HepG2 (cell line): ENCODE measurements around the gene NUDCD2. TPM values are rescaled to one million over a fixed set of nuclear protein-coding genes. Genes with fewer than 3 reads are reported as not detected.
A peak's percentile ranks its signal among the peaks of the same experiment; 100 is the strongest.

Experiments used
- ATAC-seq: fragments of 200-7000 bp; cut with Tn5 transposase; 3 replicates; pipeline ENCODE4 v1.9.1; 2020; ENCODE audit warnings: mild to moderate bottlenecking, moderate library complexity
- BruUV-seq: library from RNA; stranded (reverse); fragments of 400-500 nt; replicated peaks from 2 replicates; lab custom pipeline; 2021; lab: Mats Ljungman, UMichigan
- CTCF ChIA-PET: fragments of 300-600 bp; formaldehyde crosslinking; extraction: SDS; loops from one replicate; lab custom pipeline; 2021; ENCODE audit warnings: low total read pairs, inconsistent platforms, low intra/inter-chr PET ratio; lab: Yijun Ruan, JAX
- POLR2A ChIA-PET: fragments of 350-600 bp; sonication (Branson Sonifier 250); formaldehyde crosslinking; loops from one replicate; lab custom pipeline; 2020; ENCODE audit warnings: antibody characterized with exemption, inconsistent platforms; lab: Yijun Ruan, JAX
- DNase-seq: peaks from one replicate; pipeline ENCODE4 v3.0.0-alpha.2; 2015; ENCODE audit warnings: low spot score
- FAIRE-seq: peaks from 3 replicates; lab custom pipeline; 2011; peaks lifted over from hg19 to GRCh38; lab: Jason Lieb, UNC
- H2AFZ ChIP-seq: one replicate; pipeline ENCODE4 v1.6.1; 2011; ENCODE audit warnings: low read length, inconsistent platforms
- H3K27ac ChIP-seq: fragments of 300-600 bp; 3 replicates; pipeline ENCODE4 v1.8.0; 2011; ENCODE audit warnings: mixed run types, mild to moderate bottlenecking, mixed read lengths, low read length, inconsistent platforms; ENCODE audit not compliant: insufficient read depth; ENCODE audit errors: extremely low read length
- H3K27me3 ChIP-seq, 2 experiments: fragments of 200-600 bp in 1 of 2; 2 replicates in 1 of 2; 3 replicates in 1 of 2; pipeline versions ENCODE4 v1.6.0 to v1.8.0; 2011; ENCODE audit warnings: low read length in 2 of 2, mild to moderate bottlenecking in 2 of 2, moderate library complexity in 2 of 2, inconsistent platforms in 1 of 2; ENCODE audit not compliant: insufficient read depth in 2 of 2, control insufficient read depth in 1 of 2
- H3K36me3 ChIP-seq, 2 experiments: fragments of 200-600 bp in 1 of 2; replicated peaks in 1 of 2; 2 replicates in 1 of 2; 3 replicates in 1 of 2; pipeline versions ENCODE4 v1.5.1 to v1.8.0; 2011; ENCODE audit warnings: low read length in 2 of 2, inconsistent platforms in 1 of 2; ENCODE audit not compliant: insufficient read depth in 2 of 2, control insufficient read depth in 1 of 2
- H3K4me1 ChIP-seq: 2 replicates; pipeline ENCODE4 v1.5.1; 2012; ENCODE audit warnings: low read length, inconsistent platforms; ENCODE audit not compliant: insufficient read depth
- H3K4me2 ChIP-seq: 2 replicates; pipeline ENCODE4 v1.6.0; 2011; ENCODE audit warnings: low read depth, low read length, inconsistent platforms
- H3K4me3 ChIP-seq, 3 experiments: fragments of 200-600 bp in 1 of 3; sonication (generic), shearing (Covaris generic) in 1 of 3; replicated peaks in 1 of 3; 2 replicates each; pipeline ENCODE4 v1.5.1; 2011 to 2016; ENCODE audit warnings: low read length in 3 of 3, inconsistent platforms in 2 of 3, low read depth in 2 of 3, mild to moderate bottlenecking in 2 of 3, control low read depth in 1 of 3, mixed read lengths in 1 of 3; ENCODE audit not compliant: insufficient read depth in 1 of 3
- H3K79me2 ChIP-seq: one replicate; pipeline ENCODE4 v1.6.1; 2011; ENCODE audit warnings: low read length, inconsistent platforms; ENCODE audit not compliant: insufficient read depth
- H3K9ac ChIP-seq: 2 replicates; pipeline ENCODE4 v1.6.0; 2011; ENCODE audit warnings: mild to moderate bottlenecking, low read depth, low read length, inconsistent platforms; ENCODE audit not compliant: insufficient read depth
- H3K9me3 ChIP-seq: 2 replicates; pipeline ENCODE4 v1.5.1; 2012; ENCODE audit warnings: mild to moderate bottlenecking, low read length
- H4K20me1 ChIP-seq: 2 replicates; pipeline ENCODE4 v1.6.0; 2011; ENCODE audit warnings: inconsistent platforms, mild to moderate bottlenecking, low read length, moderate library complexity; ENCODE audit not compliant: insufficient read depth
- KDM5A ChIP-seq: fragments of 200-600 bp; sonication (generic); IDR thresholded peaks from 2 replicates; pipeline ENCODE4 v1.7.0; 2018; ENCODE audit warnings: antibody characterized with exemption, mild to moderate bottlenecking, low read length, borderline replicate concordance
- KLF11 ChIP-seq: IDR thresholded peaks from 2 replicates; pipeline ENCODE4 v1.6.1; 2016; ENCODE audit warnings: missing compliant biosample characterization
- MAFF ChIP-seq: IDR thresholded peaks from 2 replicates; pipeline ENCODE4 v1.6.1; 2011; ENCODE audit warnings: low read depth, low read length, improper control_type of control experiment
- MAFK ChIP-seq, 2 experiments: IDR thresholded peaks in 1 of 2; conservative IDR thresholded peaks in 1 of 2; 2 replicates each; pipeline ENCODE4 v1.6.1; 2011; ENCODE audit warnings: improper control_type of control experiment in 2 of 2, low read length in 2 of 2
- MBD4 ChIP-seq: IDR thresholded peaks from 2 replicates; pipeline ENCODE4 v1.6.1; 2012; ENCODE audit warnings: low read length, inconsistent platforms, borderline replicate concordance
- NFYB ChIP-seq: sonication (generic); formaldehyde crosslinking; IDR thresholded peaks from 2 replicates; pipeline ENCODE4 v1.4.0; 2020; ENCODE audit warnings: missing genetic modification reagents
- ZNF205 ChIP-seq: IDR thresholded peaks from 2 replicates; pipeline ENCODE4 v1.6.1; 2018; ENCODE audit warnings: missing biosample characterization, missing genetic modification reagents
- ZNF251 ChIP-seq: sonication (generic); formaldehyde crosslinking; IDR thresholded peaks from 2 replicates; pipeline ENCODE4 v1.9.0; 2021; ENCODE audit warnings: mild to moderate bottlenecking, missing genetic modification reagents
- ZNF431 ChIP-seq: sonication (generic); formaldehyde crosslinking; IDR thresholded peaks from 2 replicates; pipeline ENCODE4 v1.9.0; 2022; ENCODE audit warnings: missing genetic modification reagents, low read depth, mild to moderate bottlenecking, borderline replicate concordance
- WGBS: methylation state at CpG from one replicate; pipeline ENCODE4 v1.1.6; 2017; ENCODE audit warnings: low lambda C conversion rate; 5-methylcytosine and 5-hydroxymethylcytosine counted together
- in situ Hi-C: cut with HindIII; loops from 2 replicates; pipeline ENCODE4 v1.10.0; 2017; ENCODE audit warnings: low pct_unique_long_range_greater_than_20kb; ENCODE audit not compliant: extremely low pct_ligation_motif_present
- intact Hi-C: fragments of 100-400 bp; cut with micrococcal nuclease; formaldehyde crosslinking; loops from one replicate; pipeline ENCODE4 v1.10.0; 2022; ENCODE audit not compliant: unreplicated experiment
- polyA plus RNA-seq, 8 experiments: library from polyadenylated mRNA; depleted of rRNA in 3 of 8; stranded (reverse) in 7 of 8; unstranded in 1 of 8; fragments of >200 nt; fragmentation: Illumina TruSeq in 4 of 8; extraction: Trizol in 4 of 8; gene quantifications; 2 replicates each; pipeline versions ENCODE4 v1.2.1 to v1.2.3, GENCODE V29; 2011 to 2016; ENCODE audit warnings: low read depth in 4 of 8, missing spikeins in 1 of 8, mixed read lengths in 1 of 8; ENCODE audit not compliant: insufficient read depth in 1 of 8
- total RNA-seq, 5 experiments: library from RNA; depleted of rRNA; stranded (reverse); fragments of >200 nt; fragmentation: Illumina TruSeq; extraction: Trizol; gene quantifications; 2 replicates each; pipeline ENCODE4 v1.2.3, GENCODE V29; 2016; ENCODE audit warnings: low read depth in 1 of 5
- TF ChIP-seq, protein P1 (sequence below): sonication (generic); formaldehyde crosslinking; IDR thresholded peaks from 2 replicates; pipeline ENCODE4 v1.5.1; 2020; ENCODE audit warnings: missing genetic modification reagents, mild to moderate bottlenecking, borderline replicate concordance
- TF ChIP-seq, protein P2 (sequence below): sonication (generic); formaldehyde crosslinking; IDR thresholded peaks from 2 replicates; pipeline ENCODE4 v1.4.0; 2020; ENCODE audit warnings: low read depth, mild to moderate bottlenecking, missing genetic modification reagents
- TF ChIP-seq, protein P3 (sequence below), 2 experiments: sonication (generic) in 1 of 2; formaldehyde crosslinking in 1 of 2; IDR thresholded peaks; 2 replicates each; pipeline versions ENCODE4 v1.4.0 to v1.6.1; 2016 to 2020; ENCODE audit warnings: borderline replicate concordance in 1 of 2, low read depth in 1 of 2, mild to moderate bottlenecking in 1 of 2, missing genetic modification reagents in 1 of 2

NUDCD2 gene
- total and polyA plus RNA-seq, 2 of the 13 experiments (the other 11 are each of a cell fraction or from before 2014, with no cell fraction given) = 14.8 to 39.2 TPM

DNA sequence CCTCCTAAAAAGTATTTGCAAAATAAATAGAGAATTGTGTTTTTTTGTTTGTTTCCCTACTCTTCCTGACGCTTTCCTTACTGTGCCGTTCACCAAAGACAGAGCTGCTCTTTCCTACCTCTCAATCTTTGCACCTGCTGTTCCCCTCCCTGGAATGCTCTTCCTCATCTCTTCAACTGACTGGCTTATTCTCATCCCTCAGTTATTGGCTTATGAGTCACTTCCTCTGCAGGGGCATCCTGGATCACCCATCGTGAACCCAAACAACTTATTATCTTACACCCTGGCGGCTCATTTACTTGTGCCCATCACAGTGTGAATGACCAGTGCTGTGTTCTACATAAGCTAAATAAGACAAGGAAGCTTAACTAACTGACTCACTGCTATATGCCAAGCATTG, 58.6 kb downstream of the NUDCD2 start:
- in situ Hi-C loops = loop anchor here (25.0 kb wide), 1 partner anchor 1864 kb away; the partner anchor contains the start of gene GABRB2
- DNase-seq (no peak), FAIRE-seq (no peak), ATAC-seq (no peak)
- H3K4me1 ChIP-seq = no peaks in the 10 kb centered on the region
- no peak overlapping the region for H2AFZ ChIP-seq
- no peaks in the 10 kb centered on the region for H4K20me1 ChIP-seq
- H3K27ac ChIP-seq = no peak overlapping the region
- no peaks in the 10 kb centered on the region for H3K36me3 ChIP-seq
- CTCF ChIA-PET = no interaction called here
- no peak overlapping the region for H3K9ac ChIP-seq
- no peaks in the 10 kb centered on the region for H3K79me2 ChIP-seq
- H3K4me3 ChIP-seq = no peak overlapping the region
- 41% methylated on average over 4 of the region's 4 CpGs for WGBS
- no TSS peak for BruUV-seq
- no peak overlapping the region for H3K4me2 ChIP-seq
- no peaks in the 10 kb centered on the region for H3K9me3 ChIP-seq
- TF ChIP-seq ZNF251 (CRISPR knock-in tag) = no peak
- TF ChIP-seq MBD4 = no peak
- TF ChIP-seq, protein P1, sequence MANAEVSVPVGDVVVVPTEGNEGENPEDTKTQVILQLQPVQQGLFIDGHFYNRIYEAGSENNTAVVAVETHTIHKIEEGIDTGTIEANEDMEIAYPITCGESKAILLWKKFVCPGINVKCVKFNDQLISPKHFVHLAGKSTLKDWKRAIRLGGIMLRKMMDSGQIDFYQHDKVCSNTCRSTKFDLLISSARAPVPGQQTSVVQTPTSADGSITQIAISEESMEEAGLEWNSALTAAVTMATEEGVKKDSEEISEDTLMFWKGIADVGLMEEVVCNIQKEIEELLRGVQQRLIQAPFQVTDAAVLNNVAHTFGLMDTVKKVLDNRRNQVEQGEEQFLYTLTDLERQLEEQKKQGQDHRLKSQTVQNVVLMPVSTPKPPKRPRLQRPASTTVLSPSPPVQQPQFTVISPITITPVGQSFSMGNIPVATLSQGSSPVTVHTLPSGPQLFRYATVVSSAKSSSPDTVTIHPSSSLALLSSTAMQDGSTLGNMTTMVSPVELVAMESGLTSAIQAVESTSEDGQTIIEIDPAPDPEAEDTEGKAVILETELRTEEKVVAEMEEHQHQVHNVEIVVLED (CRISPR knock-in tag) = no peak
- TF ChIP-seq, protein P2, sequence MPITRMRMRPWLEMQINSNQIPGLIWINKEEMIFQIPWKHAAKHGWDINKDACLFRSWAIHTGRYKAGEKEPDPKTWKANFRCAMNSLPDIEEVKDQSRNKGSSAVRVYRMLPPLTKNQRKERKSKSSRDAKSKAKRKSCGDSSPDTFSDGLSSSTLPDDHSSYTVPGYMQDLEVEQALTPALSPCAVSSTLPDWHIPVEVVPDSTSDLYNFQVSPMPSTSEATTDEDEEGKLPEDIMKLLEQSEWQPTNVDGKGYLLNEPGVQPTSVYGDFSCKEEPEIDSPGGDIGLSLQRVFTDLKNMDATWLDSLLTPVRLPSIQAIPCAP = no peak
- TF ChIP-seq, all 625 proteins: peak for 0
- intact Hi-C loops = no loop called here
- POLR2A ChIA-PET = no interaction called here
- no peaks in the 10 kb centered on the region for H3K27me3 ChIP-seq

DNA sequence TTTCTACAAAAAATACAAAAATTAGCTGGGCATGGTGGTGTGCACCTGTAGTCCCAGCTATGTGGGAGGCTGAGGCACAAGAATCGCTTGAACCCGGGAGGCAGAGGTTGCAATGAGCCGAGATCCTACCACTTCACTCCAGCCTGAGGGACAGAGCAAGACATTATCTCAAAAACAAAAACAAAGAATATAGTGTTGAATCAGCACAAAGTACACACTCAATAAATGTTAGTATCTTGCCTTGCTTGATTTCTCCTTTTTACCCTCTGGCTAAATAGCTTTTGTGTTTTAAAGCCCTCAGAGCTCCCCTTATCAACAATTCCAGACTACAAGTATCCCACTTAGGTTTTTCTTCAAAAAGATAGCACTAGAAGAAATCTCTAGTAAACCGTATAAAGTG, 60.0 kb downstream of the NUDCD2 start:
- FAIRE-seq = no peak
- in situ Hi-C loops = loop anchor here (25.0 kb wide), 1 partner anchor 1863 kb away; the partner anchor contains the start of gene GABRB2
- TF ChIP-seq MAFF (peak; percentile 50), ZNF205 (CRISPR knock-in tag) (no peak), NFYB (CRISPR knock-in tag) (no peak), KLF11 (CRISPR knock-in tag) (no peak), MAFK (conservative IDR thresholded peaks at IDR 0.05 in 1 of 2, IDR thresholded peaks at IDR 0.05 in 1 of 2; ENCODE audit: low read length in 2 of 2) (peak; percentile 37 to 62; a peak in 3 of 4 replicates), ZNF431 (CRISPR knock-in tag) (no peak), KDM5A (no peak)
- TF ChIP-seq, protein P3, sequence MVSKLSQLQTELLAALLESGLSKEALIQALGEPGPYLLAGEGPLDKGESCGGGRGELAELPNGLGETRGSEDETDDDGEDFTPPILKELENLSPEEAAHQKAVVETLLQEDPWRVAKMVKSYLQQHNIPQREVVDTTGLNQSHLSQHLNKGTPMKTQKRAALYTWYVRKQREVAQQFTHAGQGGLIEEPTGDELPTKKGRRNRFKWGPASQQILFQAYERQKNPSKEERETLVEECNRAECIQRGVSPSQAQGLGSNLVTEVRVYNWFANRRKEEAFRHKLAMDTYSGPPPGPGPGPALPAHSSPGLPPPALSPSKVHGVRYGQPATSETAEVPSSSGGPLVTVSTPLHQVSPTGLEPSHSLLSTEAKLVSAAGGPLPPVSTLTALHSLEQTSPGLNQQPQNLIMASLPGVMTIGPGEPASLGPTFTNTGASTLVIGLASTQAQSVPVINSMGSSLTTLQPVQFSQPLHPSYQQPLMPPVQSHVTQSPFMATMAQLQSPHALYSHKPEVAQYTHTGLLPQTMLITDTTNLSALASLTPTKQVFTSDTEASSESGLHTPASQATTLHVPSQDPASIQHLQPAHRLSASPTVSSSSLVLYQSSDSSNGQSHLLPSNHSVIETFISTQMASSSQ (IDR thresholded peaks at IDR 0.05; ENCODE audit: low read depth) = no peak
- TF ChIP-seq, protein P3 (CRISPR knock-in tag; IDR thresholded peaks at IDR 0.05; ENCODE audit: borderline replicate concordance) = no peak

More for the DNA sequence above, 60.0 kb downstream of the NUDCD2 start:
- Histone ChIP-seq H3K4me2 (no peak overlapping the region), H3K27me3 (no peaks in the 10 kb centered on the region), H3K79me2 (no peaks in the 10 kb centered on the region), H3K9ac (no peak overlapping the region), H3K27ac (no peak overlapping the region), H3K36me3 (no peaks in the 10 kb centered on the region), H4K20me1 (no peaks in the 10 kb centered on the region), H3K4me3 (no peak overlapping the region), H3K9me3 (no peaks in the 10 kb centered on the region), H2AFZ (no peak overlapping the region), H3K4me1 (no peaks in the 10 kb centered on the region)
- no peak for ATAC-seq
- POLR2A ChIA-PET = no interaction called here
- intact Hi-C loops = no loop called here
- no peak for DNase-seq
- CTCF ChIA-PET = no interaction called here
- BruUV-seq = no TSS peak
- 42% methylated on average over 4 of the region's 4 CpGs for WGBS
